CD14-positive monocyte (primary cell): ENCODE measurements around the gene NEK9. TPM values are rescaled to one million over a fixed set of nuclear protein-coding genes. Genes with fewer than 3 reads are reported as not detected.

ENCODE experiments used
- DNase-seq, 3 donors: peaks; one replicate each; pipeline ENCODE4 v3.0.0-alpha.2; 2011 to 2022
- H2AFZ ChIP-seq: 2 replicates; pipeline ENCODE4 v1.6.0; 2012; ENCODE audit warnings: mild to moderate bottlenecking, low read depth, low read length, inconsistent platforms; ENCODE audit not compliant: insufficient read depth, poor library complexity, severe bottlenecking
- H3K27ac ChIP-seq, 2 donors: 1 replicate in 1 of 2; 2 replicates in 1 of 2; pipeline ENCODE4 v1.5.1; 2012 to 2013; ENCODE audit warnings: low read length in 2 of 2, control low read depth in 1 of 2, inconsistent platforms in 1 of 2, low read depth in 1 of 2, mild to moderate bottlenecking in 1 of 2
- H3K27me3 ChIP-seq, 2 donors: one replicate each; pipeline versions ENCODE4 v1.6.0 to v1.6.1; 2011 to 2013; ENCODE audit warnings: low read length in 2 of 2; ENCODE audit not compliant: control insufficient read depth in 2 of 2, insufficient read depth in 2 of 2
- H3K36me3 ChIP-seq, 2 donors: replicated peaks in 1 of 2; 1 replicate in 1 of 2; 2 replicates in 1 of 2; pipeline versions ENCODE4 v1.5.1 to v1.6.1; 2012 to 2013; ENCODE audit warnings: low read length in 2 of 2, control low read depth in 1 of 2, inconsistent platforms in 1 of 2, mild to moderate bottlenecking in 1 of 2; ENCODE audit not compliant: insufficient read depth in 2 of 2, control insufficient read depth in 1 of 2
- H3K4me1 ChIP-seq, 2 donors: 1 replicate in 1 of 2; 2 replicates in 1 of 2; pipeline versions ENCODE4 v1.5.1 to v1.6.1; 2012 to 2013; ENCODE audit warnings: low read length in 2 of 2, control low read depth in 1 of 2, inconsistent platforms in 1 of 2, mild to moderate bottlenecking in 1 of 2, moderate library complexity in 1 of 2; ENCODE audit not compliant: insufficient read depth in 2 of 2, control insufficient read depth in 1 of 2
- H3K4me2 ChIP-seq: replicated peaks from 2 replicates; pipeline ENCODE3; 2012; ENCODE audit warnings: low read length, moderate library complexity, mild to moderate bottlenecking; ENCODE audit not compliant: poor library complexity, severe bottlenecking; ENCODE audit errors: extremely low read depth
- H3K4me3 ChIP-seq, 3 experiments: fragments of 200-600 bp in 1 of 3; sonication (generic) in 1 of 3; replicated peaks in 1 of 3; 1 replicate in 2 of 3; 2 replicates in 1 of 3; pipeline ENCODE4 v1.5.1; 2011 to 2013; ENCODE audit warnings: low read length in 3 of 3, mild to moderate bottlenecking in 3 of 3, control low read depth in 2 of 3, low read depth in 2 of 3, inconsistent platforms in 1 of 3, moderate library complexity in 1 of 3
- H3K79me2 ChIP-seq: 2 replicates; pipeline ENCODE4 v1.6.0; 2012; ENCODE audit warnings: mild to moderate bottlenecking, control low read depth, inconsistent platforms, low read length, moderate library complexity; ENCODE audit not compliant: insufficient read depth
- H3K9ac ChIP-seq: 2 replicates; pipeline ENCODE4 v1.6.0; 2017; ENCODE audit warnings: low read length, mild to moderate bottlenecking; ENCODE audit not compliant: insufficient read depth, poor library complexity, severe bottlenecking
- H3K9me3 ChIP-seq, 2 donors: replicated peaks in 1 of 2; 1 replicate in 1 of 2; 2 replicates in 1 of 2; pipeline versions ENCODE4 v1.5.1 to v1.6.1; 2012 to 2013; ENCODE audit warnings: low read length in 2 of 2, control low read depth in 1 of 2; ENCODE audit not compliant: control insufficient read depth in 1 of 2, insufficient read depth in 1 of 2
- H4K20me1 ChIP-seq: 2 replicates; pipeline ENCODE4 v1.6.0; 2012; ENCODE audit warnings: mild to moderate bottlenecking, low read length, control low read depth, moderate library complexity; ENCODE audit not compliant: insufficient read depth
- H3K27ac Mint-ChIP-seq, 7 donors: one replicate each; pipeline ENCODE4 v1.8.0; 2020; ENCODE audit warnings: mild to moderate bottlenecking in 7 of 7, mixed read lengths in 7 of 7, moderate library complexity in 6 of 7, inconsistent platforms in 2 of 7
- H3K27me3 Mint-ChIP-seq, 3 donors: one replicate each; pipeline ENCODE4 v1.8.0; 2021 to 2022; ENCODE audit warnings: low read depth in 3 of 3, mild to moderate bottlenecking in 3 of 3, mixed read lengths in 3 of 3, moderate library complexity in 3 of 3, inconsistent platforms in 1 of 3
- H3K36me3 Mint-ChIP-seq, 2 donors: one replicate each; pipeline ENCODE4 v1.8.0; 2020; ENCODE audit warnings: mixed read lengths in 2 of 2, inconsistent platforms in 1 of 2, mild to moderate bottlenecking in 1 of 2
- H3K4me1 Mint-ChIP-seq: one replicate; pipeline ENCODE4 v1.8.0; 2020; ENCODE audit warnings: mild to moderate bottlenecking, mixed read lengths
- H3K4me3 Mint-ChIP-seq, 2 donors: one replicate each; pipeline ENCODE4 v1.8.0; 2020; ENCODE audit warnings: mild to moderate bottlenecking in 2 of 2, mixed read lengths in 2 of 2, moderate library complexity in 1 of 2
- H3K9me3 Mint-ChIP-seq, 7 donors: one replicate each; pipeline ENCODE4 v1.8.0; 2020 to 2022; ENCODE audit warnings: mixed read lengths in 7 of 7, mild to moderate bottlenecking in 6 of 7, moderate library complexity in 6 of 7, inconsistent platforms in 2 of 7
- CTCF ChIP-seq: fragments of 200-600 bp; IDR thresholded peaks from one replicate; pipeline ENCODE4 v1.8.0; 2022; ENCODE audit warnings: antibody characterized with exemption, mild to moderate bottlenecking
- WGBS: methylation state at CpG from one replicate; pipeline ENCODE4 v1.1.5; 2013; ENCODE audit warnings: missing lambda C conversion rate; ENCODE audit not compliant: insufficient coverage; 5-methylcytosine and 5-hydroxymethylcytosine counted together
- intact Hi-C, 2 donors: fragments of 100-400 bp; cut with micrococcal nuclease; formaldehyde crosslinking; loops; one replicate each; pipeline versions ENCODE4 v1.15.0 to v1.15.1; 2023
- polyA plus RNA-seq, 3 donors: library from polyadenylated mRNA; depleted of rRNA in 1 of 3; unstranded in 2 of 3; stranded (reverse) in 1 of 3; fragments of 300-500 nt in 2 of 3; fragments of >200 nt in 1 of 3; fragmentation: Illumina TruSeq in 2 of 3; gene quantifications; 1 replicate in 2 of 3; 2 replicates in 1 of 3; pipeline ENCODE4 v1.2.3, GENCODE V29; 2012 to 2021

NEK9 gene
- polyA plus RNA-seq, 3 donors, result 8.9 to 27.8 (median 10.1) TPM

GRCh38 chr14:75126121-75126544, 715 bp downstream of the NEK9 start:
- Histone ChIP-seq H3K27me3 (no peaks in the 10 kb centered on the region), H3K79me2 (peaks cover 78% of the 10 kb centered on the region), H3K9me3 (no peaks in the 10 kb centered on the region), H3K4me1 (peaks cover 54 to 61% of the 10 kb centered on the region in 2 donors), H3K4me3 (peak overlapping the region; percentile 61 to 78 (median 62)), H3K27ac (peak overlapping the region; percentile 91 to 97), H3K4me2 (peak overlapping the region; percentile 86), H4K20me1 (no peaks in the 10 kb centered on the region), H2AFZ (peak overlapping the region; percentile 94), H3K9ac (peak overlapping the region; percentile 88), H3K36me3 (peaks cover 0 to 2% of the 10 kb centered on the region in 2 donors)
- H3K4me3 Mint-ChIP-seq, result peak overlapping the region; percentile 82 to 95
- H3K27ac Mint-ChIP-seq, result peak overlapping the region; percentile 97 to 99 (median 98)
- H3K36me3 Mint-ChIP-seq, result peaks cover 6 to 24% of the 10 kb centered on the region in 2 donors
- peaks cover 56% of the 10 kb centered on the region for H3K4me1 Mint-ChIP-seq
- no peak for TF ChIP-seq CTCF
- no CpG with 5 or more reads among the region's 6 CpGs for WGBS
- intact Hi-C loops, result loop anchor here in 1 of 2 donors (10.0 kb wide), 1 partner anchor 299 kb away; the partner anchor contains the start of gene JDP2
- no peaks in the 10 kb centered on the region for H3K9me3 Mint-ChIP-seq
- peak; percentile 45 to 72 (median 48) for DNase-seq
- H3K27me3 Mint-ChIP-seq, result peaks cover 0 to 1% (median 0%) of the 10 kb centered on the region in 3 donors

GRCh38 chr14:75125617-75126016, 1.2 kb downstream of the NEK9 start:
- WGBS, result no CpG with 5 or more reads among the region's 5 CpGs
- no peak for TF ChIP-seq CTCF
- Mint-ChIP-seq H3K4me3 (peak overlapping the region; percentile 24 to 82), H3K27ac (peak overlapping the region; percentile 97 to 99 (median 98)), H3K36me3 (peaks cover 4 to 21% of the 10 kb centered on the region in 2 donors), H3K27me3 (peaks cover 0 to 1% (median 0%) of the 10 kb centered on the region in 3 donors), H3K4me1 (peaks cover 61% of the 10 kb centered on the region), H3K9me3 (no peaks in the 10 kb centered on the region)
- Histone ChIP-seq H3K4me1 (peaks cover 58 to 66% of the 10 kb centered on the region in 2 donors), H3K27me3 (no peaks in the 10 kb centered on the region), H3K36me3 (peaks cover 0 to under 1% of the 10 kb centered on the region in 2 donors), H2AFZ (no peak overlapping the region), H3K9me3 (no peaks in the 10 kb centered on the region), H3K27ac (peak overlapping the region; percentile 91 to 97), H3K79me2 (peaks cover 74% of the 10 kb centered on the region), H4K20me1 (no peaks in the 10 kb centered on the region), H3K4me3 (peak overlapping the region in 2 of 3 experiments; percentile 62 to 78), H3K4me2 (peak overlapping the region; percentile 86), H3K9ac (no peak overlapping the region)
- peak in 2 of 3 donors; percentile 72 to 80 for DNase-seq
- intact Hi-C loops, result loop anchor here in 1 of 2 donors (10.0 kb wide), 1 partner anchor 299 kb away; the partner anchor contains the start of gene JDP2
